ENCODE measurements around the gene FKBP11.

FKBP11 gene

GRCh38 chr12:48946205-48946604 is 20.9 kb upstream of the FKBP11 start:
- peaks cover 55% of the 10 kb centered on the region for H4K20me1 ChIP-seq (ENCODE audit: insufficient read depth, low read length)
- peaks cover 39% of the 10 kb centered on the region for H3K36me3 ChIP-seq (ENCODE audit: insufficient read depth, low read length)

GRCh38 chr12:48943221-48943620 is 17.9 kb upstream of the FKBP11 start:
- no peak for ATAC-seq (ENCODE audit: insufficient read depth, low read depth)
- H3K4me3 ChIP-seq (ENCODE audit: low read depth in 1 of 2, low read length in 2 of 2) = no peak overlapping the region
- peaks cover 55% of the 10 kb centered on the region for H4K20me1 ChIP-seq (ENCODE audit: insufficient read depth, low read length)
- H3K27ac ChIP-seq (ENCODE audit: low read length) = no peak overlapping the region
- no peaks in the 10 kb centered on the region for H3K9me3 ChIP-seq (ENCODE audit: insufficient read depth, low read length, severe bottlenecking)
- no peak for TF ChIP-seq EZH2 (IDR thresholded peaks at IDR 0.05; ENCODE audit: borderline replicate concordance, low read depth, low read length, severe bottlenecking)
- TF ChIP-seq, protein P1, sequence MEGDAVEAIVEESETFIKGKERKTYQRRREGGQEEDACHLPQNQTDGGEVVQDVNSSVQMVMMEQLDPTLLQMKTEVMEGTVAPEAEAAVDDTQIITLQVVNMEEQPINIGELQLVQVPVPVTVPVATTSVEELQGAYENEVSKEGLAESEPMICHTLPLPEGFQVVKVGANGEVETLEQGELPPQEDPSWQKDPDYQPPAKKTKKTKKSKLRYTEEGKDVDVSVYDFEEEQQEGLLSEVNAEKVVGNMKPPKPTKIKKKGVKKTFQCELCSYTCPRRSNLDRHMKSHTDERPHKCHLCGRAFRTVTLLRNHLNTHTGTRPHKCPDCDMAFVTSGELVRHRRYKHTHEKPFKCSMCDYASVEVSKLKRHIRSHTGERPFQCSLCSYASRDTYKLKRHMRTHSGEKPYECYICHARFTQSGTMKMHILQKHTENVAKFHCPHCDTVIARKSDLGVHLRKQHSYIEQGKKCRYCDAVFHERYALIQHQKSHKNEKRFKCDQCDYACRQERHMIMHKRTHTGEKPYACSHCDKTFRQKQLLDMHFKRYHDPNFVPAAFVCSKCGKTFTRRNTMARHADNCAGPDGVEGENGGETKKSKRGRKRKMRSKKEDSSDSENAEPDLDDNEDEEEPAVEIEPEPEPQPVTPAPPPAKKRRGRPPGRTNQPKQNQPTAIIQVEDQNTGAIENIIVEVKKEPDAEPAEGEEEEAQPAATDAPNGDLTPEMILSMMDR (IDR thresholded peaks at IDR 0.05; ENCODE audit: borderline replicate concordance, extremely low read depth, low read length, poor library complexity, severe bottlenecking) = no peak
- H2AFZ ChIP-seq (ENCODE audit: low read depth, low read length) = no peak overlapping the region
- peaks cover 62% of the 10 kb centered on the region for H3K79me2 ChIP-seq (ENCODE audit: insufficient read depth, low read length)
- no peak overlapping the region for H3K4me2 ChIP-seq (ENCODE audit: insufficient read depth, low read length)
- no peak for DNase-seq
- H3K27me3 ChIP-seq (ENCODE audit: insufficient read depth, low read length, poor library complexity) = no peaks in the 10 kb centered on the region
- no peak overlapping the region for H3K9ac ChIP-seq (ENCODE audit: low read depth, low read length)
- no peaks in the 10 kb centered on the region for H3K4me1 ChIP-seq (ENCODE audit: insufficient read depth, low read length)
- H3K36me3 ChIP-seq (ENCODE audit: insufficient read depth, low read length) = peaks cover 59% of the 10 kb centered on the region

More at GRCh38 chr12:48946205-48946604, 20.9 kb upstream of the FKBP11 start:
- no peak for DNase-seq
- Histone ChIP-seq H3K4me3 (ENCODE audit: low read depth in 1 of 2, low read length in 2 of 2) (no peak overlapping the region), H3K4me2 (ENCODE audit: insufficient read depth, low read length) (no peak overlapping the region), H2AFZ (ENCODE audit: low read depth, low read length) (no peak overlapping the region), H3K79me2 (ENCODE audit: insufficient read depth, low read length) (peaks cover 89% of the 10 kb centered on the region), H3K4me1 (ENCODE audit: insufficient read depth, low read length) (no peaks in the 10 kb centered on the region), H3K9me3 (ENCODE audit: insufficient read depth, low read length, severe bottlenecking) (no peaks in the 10 kb centered on the region), H3K27me3 (ENCODE audit: insufficient read depth, low read length, poor library complexity) (no peaks in the 10 kb centered on the region), H3K27ac (ENCODE audit: low read length) (no peak overlapping the region), H3K9ac (ENCODE audit: low read depth, low read length) (no peak overlapping the region)
- no peak for ATAC-seq (ENCODE audit: insufficient read depth, low read depth)
- TF ChIP-seq, protein P1 (IDR thresholded peaks at IDR 0.05; ENCODE audit: borderline replicate concordance, extremely low read depth, low read length, poor library complexity, severe bottlenecking) = no peak
- TF ChIP-seq EZH2 (IDR thresholded peaks at IDR 0.05; ENCODE audit: borderline replicate concordance, low read depth, low read length, severe bottlenecking) = no peak

DNA sequence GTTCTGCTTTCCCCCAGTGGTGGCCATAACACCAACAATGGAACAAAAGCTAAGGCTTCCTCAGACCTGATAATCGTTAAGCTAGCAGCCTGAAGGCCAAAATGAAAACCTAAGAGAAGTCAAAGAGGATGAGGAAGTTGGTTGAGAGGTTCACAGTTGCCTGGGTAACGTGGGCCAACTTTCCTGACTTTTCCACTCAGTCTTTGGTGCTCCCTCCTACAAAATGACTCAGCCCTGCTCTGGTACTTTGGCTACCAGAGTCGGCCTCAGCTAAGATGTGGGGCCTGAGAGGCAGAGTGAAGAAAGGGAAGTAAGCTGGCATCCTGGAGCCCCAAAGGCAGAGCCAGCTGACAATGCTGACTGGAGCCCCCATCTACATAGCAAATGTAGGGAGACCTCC is 14.9 kb upstream of the FKBP11 start:
- Histone ChIP-seq H3K4me3 (ENCODE audit: low read depth in 1 of 2, low read length in 2 of 2) (no peak overlapping the region), H3K9ac (ENCODE audit: low read depth, low read length) (no peak overlapping the region), H3K27me3 (ENCODE audit: insufficient read depth, low read length, poor library complexity) (no peaks in the 10 kb centered on the region), H2AFZ (ENCODE audit: low read depth, low read length) (no peak overlapping the region), H3K79me2 (ENCODE audit: insufficient read depth, low read length) (peaks cover 39% of the 10 kb centered on the region), H3K36me3 (ENCODE audit: insufficient read depth, low read length) (peaks cover 79% of the 10 kb centered on the region), H4K20me1 (ENCODE audit: insufficient read depth, low read length) (peaks cover 57% of the 10 kb centered on the region), H3K27ac (ENCODE audit: low read length) (no peak overlapping the region), H3K9me3 (ENCODE audit: insufficient read depth, low read length, severe bottlenecking) (no peaks in the 10 kb centered on the region), H3K4me2 (ENCODE audit: insufficient read depth, low read length) (no peak overlapping the region), H3K4me1 (ENCODE audit: insufficient read depth, low read length) (no peaks in the 10 kb centered on the region)
- DNase-seq = no peak
- ATAC-seq (ENCODE audit: insufficient read depth, low read depth) = no peak
- no peak for TF ChIP-seq EZH2 (IDR thresholded peaks at IDR 0.05; ENCODE audit: borderline replicate concordance, low read depth, low read length, severe bottlenecking)
- TF ChIP-seq, protein P1 (IDR thresholded peaks at IDR 0.05; ENCODE audit: borderline replicate concordance, extremely low read depth, low read length, poor library complexity, severe bottlenecking) = no peak

DNA sequence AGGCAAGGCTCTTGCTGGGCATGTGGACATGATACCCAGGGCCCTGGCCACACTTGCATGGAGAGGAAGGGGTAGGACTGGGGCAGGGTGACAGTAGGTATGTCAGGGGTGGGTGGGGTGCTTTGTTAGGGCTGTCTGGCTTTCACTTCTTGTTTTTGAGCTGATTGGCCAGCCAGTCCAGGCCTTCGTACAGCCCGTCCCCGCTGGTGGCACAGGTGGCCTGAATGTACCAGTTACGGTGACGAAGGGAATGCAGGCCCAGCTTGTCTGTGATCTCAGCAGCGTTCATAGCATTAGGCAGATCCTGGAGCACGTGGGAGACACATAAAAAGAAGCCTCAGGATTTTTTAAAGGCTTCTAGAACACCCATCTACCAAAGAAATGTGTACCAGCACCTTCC is 13.5 kb upstream of the FKBP11 start:
- no peak for ATAC-seq (ENCODE audit: insufficient read depth, low read depth)
- Histone ChIP-seq H3K9me3 (ENCODE audit: insufficient read depth, low read length, severe bottlenecking) (no peaks in the 10 kb centered on the region), H3K36me3 (ENCODE audit: insufficient read depth, low read length) (peaks cover 83% of the 10 kb centered on the region), H4K20me1 (ENCODE audit: insufficient read depth, low read length) (peaks cover 55% of the 10 kb centered on the region), H3K27ac (ENCODE audit: low read length) (no peak overlapping the region), H3K4me3 (ENCODE audit: low read depth in 1 of 2, low read length in 2 of 2) (no peak overlapping the region), H3K79me2 (ENCODE audit: insufficient read depth, low read length) (peaks cover 29% of the 10 kb centered on the region), H2AFZ (ENCODE audit: low read depth, low read length) (no peak overlapping the region), H3K4me2 (ENCODE audit: insufficient read depth, low read length) (no peak overlapping the region), H3K27me3 (ENCODE audit: insufficient read depth, low read length, poor library complexity) (no peaks in the 10 kb centered on the region), H3K9ac (ENCODE audit: low read depth, low read length) (no peak overlapping the region), H3K4me1 (ENCODE audit: insufficient read depth, low read length) (peaks cover 5% of the 10 kb centered on the region; the same call in 1 of the 2 replicates)
- TF ChIP-seq, protein P1 (IDR thresholded peaks at IDR 0.05; ENCODE audit: borderline replicate concordance, extremely low read depth, low read length, poor library complexity, severe bottlenecking) = no peak
- no peak for TF ChIP-seq EZH2 (IDR thresholded peaks at IDR 0.05; ENCODE audit: borderline replicate concordance, low read depth, low read length, severe bottlenecking)
- DNase-seq = no peak
